Right lobe of liver (tissue), 6 donors: Measurements from ENCODE around the gene PPP2R5D. TPM values are rescaled to one million over a fixed set of nuclear protein-coding genes. Genes with fewer than 3 reads are reported as not detected.
A peak's percentile ranks its signal among the peaks of the same experiment; 100 is the strongest.

Experiments
- ATAC-seq, 4 donors: fragments of 200-7000 bp; cut with Tn5 transposase; one replicate each; pipeline ENCODE4 v1.9.1; 2020; ENCODE audit warnings: mild to moderate bottlenecking in 4 of 4, moderate library complexity in 4 of 4
- DNase-seq, 3 donors: peaks; one replicate each; pipeline ENCODE4 v3.0.0-alpha.2; 2020
- H3K27ac ChIP-seq, 3 donors: fragments of 200-600 bp; one replicate each; pipeline ENCODE4 v1.8.0; 2022
- H3K27me3 ChIP-seq, 2 donors: fragments of 200-600 bp; one replicate each; pipeline ENCODE4 v1.8.0; 2022
- H3K36me3 ChIP-seq, 4 donors: fragments of 200-600 bp; sonication (generic) in 1 of 4; one replicate each; pipeline versions ENCODE4 v1.5.1 to v1.8.0; 2017 to 2022; ENCODE audit warnings: control low read depth in 1 of 4
- H3K4me1 ChIP-seq, 4 donors: fragments of 200-600 bp; sonication (generic) in 1 of 4; one replicate each; pipeline versions ENCODE4 v1.5.1 to v1.8.0; 2017 to 2022; ENCODE audit warnings: control low read depth in 1 of 4
- H3K4me3 ChIP-seq, 3 donors: fragments of 200-600 bp; one replicate each; pipeline ENCODE4 v1.8.0; 2022
- H3K9me3 ChIP-seq, 4 donors: fragments of 200-600 bp; sonication (generic) in 1 of 4; one replicate each; pipeline versions ENCODE4 v1.5.1 to v1.8.0; 2017 to 2022; ENCODE audit warnings: control low read depth in 1 of 4
- CTCF ChIP-seq, 4 donors: fragments of 200-600 bp in 3 of 4; fragments of 450-650 bp in 1 of 4; IDR thresholded peaks; one replicate each; pipeline versions ENCODE4 v1.5.1 to v1.8.0; 2016 to 2022; ENCODE audit warnings: antibody characterized with exemption in 4 of 4, mild to moderate bottlenecking in 2 of 4
- POLR2A ChIP-seq: fragments of 450-650 bp; IDR thresholded peaks from one replicate; pipeline ENCODE4 v1.6.1; 2017; ENCODE audit warnings: antibody characterized with exemption, mild to moderate bottlenecking
- WGBS: methylation state at CpG from one replicate; pipeline ENCODE4 v1.1.6; 2018; ENCODE audit warnings: low coverage, low lambda C conversion rate; ENCODE audit not compliant: insufficient coverage; ENCODE audit errors: missing lambda C conversion rate; 5-methylcytosine and 5-hydroxymethylcytosine counted together
- intact Hi-C, 2 donors: fragments of 100-400 bp; cut with DNase I; formaldehyde crosslinking; loops; one replicate each; pipeline versions ENCODE4 v1.11.2 to v1.14.1; 2022
- total RNA-seq, 6 experiments: library from RNA; depleted of rRNA in 2 of 6; stranded (reverse); fragments of >200 nt in 2 of 6; fragmentation: NEBNext Ultra II Directional in 3 of 6; extraction: Animal tissue kit (Norgen Biotek cat#: 25700) in 3 of 6; gene quantifications; one replicate each; pipeline versions ENCODE4 v1.1.0 to v1.2.4, GENCODE V29; 2016 to 2023
- donor health status: DM: no; HTN: yes; CAD: no.
- donor health status: DM: no; HTN: no; CAD: no.
- donor health status: DM: no; HTN: no; CAD: no.
- donor health status: DM: no; HTN: yes; CAD: no.
- donor health status: DM: no; HTN: yes; CAD: no.

The PPP2R5D gene
- total RNA-seq, 6 experiments from 2014 or later = 11.5 to 24.0 (median 16.3) TPM

GRCh38 chr6:42962502-42963178, 21.7 kb upstream of the PPP2R5D start:
- no peaks in the 10 kb centered on the region for H3K9me3 ChIP-seq
- peaks cover 0 to 8% (median 3%) of the 10 kb centered on the region in 4 donors for H3K4me1 ChIP-seq
- WGBS = 75% methylated on average over 3 of the region's 13 CpGs
- no peak for ATAC-seq
- intact Hi-C loops = no loop called here
- H3K4me3 ChIP-seq = peak overlapping the region in 1 of 3 donors; percentile 93
- H3K27me3 ChIP-seq = no peaks in the 10 kb centered on the region
- H3K36me3 ChIP-seq = peaks cover 0 to 42% (median 19%) of the 10 kb centered on the region in 4 donors
- TF ChIP-seq POLR2A (no peak), CTCF (IDR thresholded peaks at IDR 0.05) (no peak)
- no peak for DNase-seq
- H3K27ac ChIP-seq = no peak overlapping the region

- no peak for ATAC-seq
- Histone ChIP-seq H3K9me3 (no peaks in the 10 kb centered on the region), H3K27me3 (no peaks in the 10 kb centered on the region), H3K4me1 (peaks cover 0 to 8% (median 3%) of the 10 kb centered on the region in 4 donors), H3K4me3 (no peak overlapping the region), H3K36me3 (peaks cover 0 to 42% (median 19%) of the 10 kb centered on the region in 4 donors), H3K27ac (no peak overlapping the region)
- intact Hi-C loops = no loop called here
- TF ChIP-seq CTCF (IDR thresholded peaks at IDR 0.05) (no peak), POLR2A (no peak)
- WGBS = no CpG with 5 or more reads among the region's 12 CpGs
- DNase-seq = no peak
These were observed 21.1 kb upstream of the PPP2R5D start for GRCh38 chr6:42963179-42963854.

GRCh38 chr6:42963855-42964605, 20.3 kb upstream of the PPP2R5D start:
- H3K4me3 ChIP-seq = no peak overlapping the region
- peaks cover 0 to 42% (median 19%) of the 10 kb centered on the region in 4 donors for H3K36me3 ChIP-seq
- H3K27ac ChIP-seq = no peak overlapping the region
- H3K27me3 ChIP-seq = no peaks in the 10 kb centered on the region
- peaks cover 0 to 8% (median 3%) of the 10 kb centered on the region in 4 donors for H3K4me1 ChIP-seq
- peak in 2 of 4 donors; percentile 6 to 11 for TF ChIP-seq CTCF (IDR thresholded peaks at IDR 0.05)
- no peak for TF ChIP-seq POLR2A
- intact Hi-C loops = no loop called here
- WGBS = 56% methylated on average over 1 of the region's 9 CpGs
- ATAC-seq (no peak), DNase-seq (no peak)
- no peaks in the 10 kb centered on the region for H3K9me3 ChIP-seq

GRCh38 chr6:42966571-42966970, 17.8 kb upstream of the PPP2R5D start:
- Histone ChIP-seq H3K27ac (no peak overlapping the region), H3K9me3 (no peaks in the 10 kb centered on the region), H3K36me3 (peaks cover 0 to 45% (median 19%) of the 10 kb centered on the region in 4 donors), H3K4me1 (peaks cover 0 to 24% (median 0%) of the 10 kb centered on the region in 4 donors), H3K4me3 (no peak overlapping the region), H3K27me3 (no peaks in the 10 kb centered on the region)
- DNase-seq = no peak
- WGBS = 67% methylated on average over 6 of the region's 7 CpGs
- TF ChIP-seq POLR2A (no peak), CTCF (IDR thresholded peaks at IDR 0.05) (no peak)
- ATAC-seq = no peak
- intact Hi-C loops = no loop called here
